ENCODE results near the gene MRGPRE. TPM values are rescaled to one million over a fixed set of nuclear protein-coding genes. Genes with fewer than 3 reads are reported as not detected.

Gene MRGPRE
- total and polyA plus RNA-seq, 4 donors, result 0.23 TPM; not detected in 3

- peaks cover 0 to 6% (median 2%) of the 10 kb centered on the region in 4 donors for H3K27me3 ChIP-seq (ENCODE audit: control insufficient read depth in 4 of 4, insufficient read depth in 4 of 4, low read length in 3 of 4)
- DNase-seq (ENCODE audit: low spot score), result peak; percentile 29
Observed at GRCh38 chr11:3222003-3222855, 10.0 kb downstream of the MRGPRE start.

GRCh38 chr11:3221408-3222002, 10.7 kb downstream of the MRGPRE start:
- Histone ChIP-seq H3K27ac (ENCODE audit: low read depth in 1 of 2, low read length in 2 of 2) (no peak overlapping the region), H3K36me3 (ENCODE audit: control insufficient read depth in 4 of 4, insufficient read depth in 3 of 4, low read depth in 1 of 4, low read length in 3 of 4) (no peaks in the 10 kb centered on the region), H3K4me3 (ENCODE audit: low read depth in 1 of 3, low read length in 3 of 3) (no peak overlapping the region), H3K27me3 (ENCODE audit: control insufficient read depth in 4 of 4, insufficient read depth in 4 of 4, low read length in 3 of 4) (peaks cover 0 to 6% (median 2%) of the 10 kb centered on the region in 4 donors), H3K4me1 (ENCODE audit: control insufficient read depth in 4 of 4, insufficient read depth in 4 of 4, low read length in 3 of 4) (no peaks in the 10 kb centered on the region), H3K9me3 (ENCODE audit: control insufficient read depth in 4 of 4, low read length in 3 of 4) (no peaks in the 10 kb centered on the region), H3K9ac (ENCODE audit: low read depth in 1 of 2, low read length in 2 of 2) (no peak overlapping the region)
- peak; percentile 27 for DNase-seq (ENCODE audit: low spot score)
- 54% methylated on average over 27 of the region's 27 CpGs for WGBS
- TF ChIP-seq JUND (IDR thresholded peaks at IDR 0.05) (no peak), EGR1 (IDR thresholded peaks at IDR 0.05; ENCODE audit: low read depth in 2 of 2) (no peak), RXRA (IDR thresholded peaks at IDR 0.05) (no peak), FOXA1 (IDR thresholded peaks at IDR 0.05) (no peak), MAX (IDR thresholded peaks at IDR 0.05) (no peak), CTCF (IDR thresholded peaks at IDR 0.05; ENCODE audit: low read depth, low read length, missing input control) (no peak), HNF4A (conservative IDR thresholded peaks at IDR 0.05) (no peak), NR2F2 (IDR thresholded peaks at IDR 0.05) (no peak), FOXA2 (IDR thresholded peaks at IDR 0.05) (no peak), YY1 (IDR thresholded peaks at IDR 0.05) (no peak), HNF4G (IDR thresholded peaks at IDR 0.05) (no peak), SP1 (IDR thresholded peaks at IDR 0.05) (no peak), REST (IDR thresholded peaks at IDR 0.05) (no peak), TAF1 (conservative IDR thresholded peaks at IDR 0.05) (no peak)

More at GRCh38 chr11:3222003-3222855, 10.0 kb downstream of the MRGPRE start:
- Histone ChIP-seq H3K27ac (ENCODE audit: low read depth in 1 of 2, low read length in 2 of 2) (no peak overlapping the region), H3K36me3 (ENCODE audit: control insufficient read depth in 4 of 4, insufficient read depth in 3 of 4, low read depth in 1 of 4, low read length in 3 of 4) (no peaks in the 10 kb centered on the region), H3K4me1 (ENCODE audit: control insufficient read depth in 4 of 4, insufficient read depth in 4 of 4, low read length in 3 of 4) (no peaks in the 10 kb centered on the region), H3K9ac (ENCODE audit: low read depth in 1 of 2, low read length in 2 of 2) (no peak overlapping the region), H3K4me3 (ENCODE audit: low read depth in 1 of 3, low read length in 3 of 3) (no peak overlapping the region), H3K9me3 (ENCODE audit: control insufficient read depth in 4 of 4, low read length in 3 of 4) (no peaks in the 10 kb centered on the region)
- 77% methylated on average over 37 of the region's 37 CpGs for WGBS
- no peak for TF ChIP-seq GABPA (IDR thresholded peaks at IDR 0.05 in 1 of 2, conservative IDR thresholded peaks at IDR 0.05 in 1 of 2)
- TF ChIP-seq HNF4A (conservative IDR thresholded peaks at IDR 0.05), result no peak
- TF ChIP-seq SP1 (IDR thresholded peaks at IDR 0.05), result no peak
- TF ChIP-seq JUND (IDR thresholded peaks at IDR 0.05), result no peak
- no peak for TF ChIP-seq FOXA2 (IDR thresholded peaks at IDR 0.05)
- TF ChIP-seq FOXA1 (IDR thresholded peaks at IDR 0.05), result no peak
- no peak for TF ChIP-seq YY1 (IDR thresholded peaks at IDR 0.05)
- TF ChIP-seq REST (IDR thresholded peaks at IDR 0.05), result no peak
- no peak for TF ChIP-seq NR2F2 (IDR thresholded peaks at IDR 0.05)
- no peak for TF ChIP-seq ATF3 (IDR thresholded peaks at IDR 0.05)
- TF ChIP-seq TAF1 (conservative IDR thresholded peaks at IDR 0.05), result no peak
